Measurements from ENCODE around the gene NDST3. TPM values are rescaled to one million over a fixed set of nuclear protein-coding genes. Genes with fewer than 3 reads are reported as not detected.

Gene NDST3
- total RNA-seq, 4 donors from 2014 or later, result 0.19 TPM; not detected in 3

DNA sequence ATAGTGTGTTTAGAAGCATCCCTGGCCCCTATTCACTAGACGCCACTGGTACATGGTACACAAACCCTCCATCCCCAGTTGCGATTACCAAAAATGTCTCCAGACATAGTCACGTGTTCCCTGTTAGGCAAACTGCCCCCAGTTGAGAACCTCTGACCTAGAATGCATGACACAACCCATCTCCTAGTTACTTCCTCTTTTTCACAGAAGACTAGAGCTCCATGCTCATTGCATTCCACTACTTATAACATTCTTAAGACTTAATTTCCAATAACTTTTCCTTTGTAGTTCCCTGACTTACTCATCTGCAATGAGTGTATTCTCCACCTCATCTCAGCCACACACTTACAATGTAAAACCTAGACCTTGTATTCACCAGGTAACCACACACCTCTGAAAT is 249.9 kb downstream of the NDST3 start:
- H3K27ac ChIP-seq, result no peak overlapping the region
- peaks cover 0 to 80% (median 17%) of the 10 kb centered on the region in 3 donors for H3K4me1 ChIP-seq
- WGBS, 2 donors, result 61 to 63% methylated on average over 3 of the region's 3 CpGs
- no peak for TF ChIP-seq POLR2A (IDR thresholded peaks at IDR 0.05)
- TF ChIP-seq, protein P1, sequence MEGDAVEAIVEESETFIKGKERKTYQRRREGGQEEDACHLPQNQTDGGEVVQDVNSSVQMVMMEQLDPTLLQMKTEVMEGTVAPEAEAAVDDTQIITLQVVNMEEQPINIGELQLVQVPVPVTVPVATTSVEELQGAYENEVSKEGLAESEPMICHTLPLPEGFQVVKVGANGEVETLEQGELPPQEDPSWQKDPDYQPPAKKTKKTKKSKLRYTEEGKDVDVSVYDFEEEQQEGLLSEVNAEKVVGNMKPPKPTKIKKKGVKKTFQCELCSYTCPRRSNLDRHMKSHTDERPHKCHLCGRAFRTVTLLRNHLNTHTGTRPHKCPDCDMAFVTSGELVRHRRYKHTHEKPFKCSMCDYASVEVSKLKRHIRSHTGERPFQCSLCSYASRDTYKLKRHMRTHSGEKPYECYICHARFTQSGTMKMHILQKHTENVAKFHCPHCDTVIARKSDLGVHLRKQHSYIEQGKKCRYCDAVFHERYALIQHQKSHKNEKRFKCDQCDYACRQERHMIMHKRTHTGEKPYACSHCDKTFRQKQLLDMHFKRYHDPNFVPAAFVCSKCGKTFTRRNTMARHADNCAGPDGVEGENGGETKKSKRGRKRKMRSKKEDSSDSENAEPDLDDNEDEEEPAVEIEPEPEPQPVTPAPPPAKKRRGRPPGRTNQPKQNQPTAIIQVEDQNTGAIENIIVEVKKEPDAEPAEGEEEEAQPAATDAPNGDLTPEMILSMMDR (IDR thresholded peaks at IDR 0.05), result no peak
- intact Hi-C loops (cut with DNase I), result loop anchor here (10.0 kb wide), 1 partner anchor 131 kb away; no protein-coding TSS in a partner anchor
- DNase-seq, result no peak
- peaks cover 0 to 21% (median 0%) of the 10 kb centered on the region in 3 donors for H3K36me3 ChIP-seq
- H3K9me3 ChIP-seq, result no peaks in the 10 kb centered on the region
- H3K4me3 ChIP-seq, result no peak overlapping the region
- H3K27me3 ChIP-seq, result no peaks in the 10 kb centered on the region

DNA sequence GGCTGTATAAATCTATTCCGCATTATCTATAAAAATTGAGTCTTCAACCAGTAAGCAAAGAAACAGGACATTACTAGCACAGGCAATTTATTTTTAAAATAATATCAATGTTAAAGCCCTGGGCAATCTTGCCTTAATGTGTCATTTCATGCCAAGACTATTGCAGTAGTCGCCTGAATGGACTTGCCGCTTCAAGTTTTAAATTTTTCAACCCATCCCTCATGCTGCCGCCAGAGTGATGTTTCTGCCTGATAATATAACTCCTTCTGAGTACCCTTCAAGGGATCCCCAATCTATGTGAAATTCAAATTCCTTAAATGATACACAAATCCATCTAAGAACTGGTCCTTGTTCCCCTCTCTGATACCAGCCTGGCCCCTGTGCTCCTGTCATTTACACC is 251.6 kb downstream of the NDST3 start:
- no peaks in the 10 kb centered on the region for H3K27me3 ChIP-seq
- TF ChIP-seq, protein P1 (IDR thresholded peaks at IDR 0.05), result peak in 1 of 6 experiments; percentile 20
- no peak for TF ChIP-seq POLR2A (IDR thresholded peaks at IDR 0.05)
- H3K27ac ChIP-seq, result peak overlapping the region; percentile 20 to 77 (median 58)
- peaks cover 0 to 76% (median 9%) of the 10 kb centered on the region in 3 donors for H3K4me1 ChIP-seq
- WGBS, 2 donors, result 51 to 66% methylated on average over 4 of the region's 4 CpGs
- no peaks in the 10 kb centered on the region for H3K9me3 ChIP-seq
- no peak for DNase-seq
- intact Hi-C loops (cut with DNase I), result loop anchor here (10.0 kb wide), 1 partner anchor 129 kb away; no protein-coding TSS in a partner anchor
- no peak overlapping the region for H3K4me3 ChIP-seq
- peaks cover 0 to 13% (median 0%) of the 10 kb centered on the region in 3 donors for H3K36me3 ChIP-seq

DNA sequence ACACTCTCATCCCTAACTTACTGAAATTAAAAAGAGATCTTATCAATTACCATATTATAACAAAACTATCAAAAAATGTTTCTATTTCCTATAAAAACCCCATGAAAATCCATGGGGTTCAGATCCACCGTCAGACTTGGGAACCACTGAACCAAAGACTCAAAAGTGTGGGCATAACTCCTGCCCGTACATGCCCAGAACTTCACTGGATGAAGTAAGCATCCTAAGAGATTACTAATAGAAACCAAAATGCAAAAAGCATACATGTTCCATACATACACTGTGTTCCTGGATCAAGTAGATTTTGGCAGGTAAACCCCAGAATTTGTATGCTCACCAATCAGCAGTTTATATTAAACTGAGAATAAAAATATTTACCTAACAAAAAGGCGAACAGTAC is 252.4 kb downstream of the NDST3 start:
- no peaks in the 10 kb centered on the region for H3K9me3 ChIP-seq
- H3K27ac ChIP-seq, result peak overlapping the region; percentile 20 to 77 (median 58)
- no peaks in the 10 kb centered on the region for H3K27me3 ChIP-seq
- H3K4me3 ChIP-seq, result no peak overlapping the region
- no peak for DNase-seq
- intact Hi-C loops (cut with DNase I), result loop anchor here (10.0 kb wide), 1 partner anchor 128 kb away; no protein-coding TSS in a partner anchor
- peaks cover 0 to 7% (median 0%) of the 10 kb centered on the region in 3 donors for H3K36me3 ChIP-seq
- WGBS, 2 donors, result 41 to 50% methylated on average over 3 of the region's 3 CpGs
- peaks cover 0 to 69% (median 8%) of the 10 kb centered on the region in 3 donors for H3K4me1 ChIP-seq
- TF ChIP-seq, protein P1 (IDR thresholded peaks at IDR 0.05), result no peak
- no peak for TF ChIP-seq POLR2A (IDR thresholded peaks at IDR 0.05)

DNA sequence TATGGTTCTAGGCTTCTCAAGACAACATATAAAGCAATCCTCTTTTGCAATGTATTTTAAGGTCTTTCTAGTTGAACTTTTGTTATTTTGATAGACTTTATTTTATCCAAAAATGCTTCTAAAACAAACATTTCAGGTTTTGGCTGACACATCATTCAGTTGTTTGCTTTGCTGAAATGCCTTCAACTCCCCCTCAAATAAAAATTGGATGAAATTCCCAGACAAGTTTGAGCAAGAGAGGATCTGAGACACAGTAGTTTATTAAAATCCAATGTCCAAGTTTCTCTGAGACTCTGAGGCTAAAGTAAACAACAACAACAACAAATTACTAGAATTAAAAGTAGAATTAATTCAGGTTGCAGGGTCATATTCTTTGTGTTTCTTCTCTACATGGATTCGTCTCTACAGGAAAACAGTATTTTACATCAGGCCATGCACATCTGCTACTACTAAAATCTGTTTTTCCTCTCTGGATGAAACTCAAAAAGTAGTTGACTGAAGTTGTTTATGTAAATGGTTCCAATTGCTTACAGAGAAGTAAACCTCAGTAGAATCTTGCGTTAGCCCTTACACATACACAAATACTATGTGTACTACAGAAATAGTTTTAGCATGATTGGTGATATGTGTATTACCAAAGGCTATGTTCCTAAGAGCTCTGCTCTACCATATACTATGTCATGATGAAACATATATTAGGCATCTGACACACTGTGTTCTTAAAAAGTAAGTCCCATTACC is 253.6 kb downstream of the NDST3 start:
- TF ChIP-seq POLR2A (IDR thresholded peaks at IDR 0.05), result no peak
- TF ChIP-seq, protein P1 (IDR thresholded peaks at IDR 0.05), result no peak
- intact Hi-C loops (cut with DNase I), result loop anchor here (10.0 kb wide), 1 partner anchor 127 kb away; no protein-coding TSS in a partner anchor
- Histone ChIP-seq H3K4me3 (no peak overlapping the region), H3K27me3 (no peaks in the 10 kb centered on the region), H3K36me3 (no peaks in the 10 kb centered on the region), H3K4me1 (peaks cover 0 to 57% (median 3%) of the 10 kb centered on the region in 3 donors), H3K27ac (peak overlapping the region in 2 of 4 donors; percentile 43 to 77), H3K9me3 (no peaks in the 10 kb centered on the region)
- WGBS, 2 donors, result 26 to 54% methylated on average over 2 of the region's 2 CpGs
- no peak for DNase-seq

DNA sequence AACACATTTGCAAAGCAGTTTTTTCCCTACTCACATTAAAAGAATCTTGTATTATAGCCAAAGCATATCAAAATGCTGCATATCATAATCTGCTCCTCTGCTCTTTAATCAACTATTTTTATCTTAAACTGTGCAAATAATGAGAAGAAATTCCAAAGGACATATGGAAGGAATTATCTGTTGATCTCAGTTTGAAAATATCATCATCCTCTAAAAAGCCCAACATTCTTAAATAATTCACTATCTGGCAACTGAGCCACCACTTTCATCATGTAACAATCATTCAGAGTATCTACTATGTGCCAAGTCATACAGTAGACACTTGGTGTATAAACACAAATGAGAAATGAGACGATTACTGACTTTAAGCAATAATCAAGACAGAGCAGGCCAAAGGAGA is 255.5 kb downstream of the NDST3 start:
- Histone ChIP-seq H3K9me3 (no peaks in the 10 kb centered on the region), H3K27ac (no peak overlapping the region), H3K4me3 (no peak overlapping the region), H3K4me1 (peaks cover 0 to 55% (median 3%) of the 10 kb centered on the region in 3 donors), H3K36me3 (no peaks in the 10 kb centered on the region), H3K27me3 (no peaks in the 10 kb centered on the region)
- WGBS, 2 donors, result 27 to 33% methylated on average over 1 of the region's 1 CpG
- TF ChIP-seq, protein P1 (IDR thresholded peaks at IDR 0.05), result no peak
- TF ChIP-seq POLR2A (IDR thresholded peaks at IDR 0.05), result no peak
- DNase-seq, result no peak
- intact Hi-C loops (cut with DNase I), result loop anchor here (10.0 kb wide), 1 partner anchor 125 kb away; no protein-coding TSS in a partner anchor
